ENCODE results near the gene MRAS.

The MRAS gene

GRCh38 chr3:138344754-138345153 is 3.6 kb upstream of the MRAS start:
- DNase-seq: no peak

- DNase-seq: no peak
Measured at GRCh38 chr3:138348754-138349739, 668 bp downstream of the MRAS start.

- no peak for DNase-seq
Measured at GRCh38 chr3:138349926-138350665, 1.7 kb downstream of the MRAS start.

- DNase-seq: no peak
Measured at GRCh38 chr3:138351151-138351550, 2.8 kb downstream of the MRAS start.

GRCh38 chr3:138351916-138352550 is 3.7 kb downstream of the MRAS start:
- no peak for DNase-seq

- DNase-seq: no peak
Measured at GRCh38 chr3:138354376-138354775, 6.0 kb downstream of the MRAS start.

- DNase-seq: no peak
Measured at GRCh38 chr3:138355071-138355470, 6.7 kb downstream of the MRAS start.

DNA sequence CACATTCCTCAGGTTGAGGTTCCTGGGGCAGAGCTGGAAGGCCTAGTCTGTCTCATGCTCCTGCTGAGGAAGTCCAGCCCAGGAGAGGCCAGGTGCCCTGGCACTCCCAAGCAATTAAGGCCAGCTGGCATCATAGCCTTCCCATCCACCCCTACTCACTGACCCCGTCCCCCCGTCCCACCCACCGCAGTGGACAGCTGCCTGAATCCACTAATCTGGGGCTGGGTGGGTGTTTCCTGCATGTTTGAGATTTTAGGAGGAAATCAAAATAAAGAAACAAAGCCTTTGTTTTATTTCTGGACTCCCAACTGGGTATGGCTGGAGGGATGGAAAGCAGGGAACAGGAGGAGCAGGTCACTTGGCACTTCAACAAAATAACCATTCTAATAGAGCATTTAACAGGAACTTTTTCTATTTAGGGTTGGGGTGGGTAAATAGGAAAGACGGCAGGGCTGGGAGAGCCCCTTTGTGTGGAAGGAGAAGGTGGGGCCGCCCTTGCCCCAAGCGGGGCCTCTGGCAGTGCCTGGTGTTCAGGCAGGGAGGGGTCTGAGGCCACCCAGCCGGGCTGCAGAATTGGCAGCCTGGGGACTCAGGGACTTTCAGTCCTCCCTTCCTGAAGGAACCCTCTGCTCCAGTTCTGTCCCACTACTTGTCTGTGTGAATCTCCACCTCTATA is 8.5 kb downstream of the MRAS start:
- no peak for DNase-seq

DNA sequence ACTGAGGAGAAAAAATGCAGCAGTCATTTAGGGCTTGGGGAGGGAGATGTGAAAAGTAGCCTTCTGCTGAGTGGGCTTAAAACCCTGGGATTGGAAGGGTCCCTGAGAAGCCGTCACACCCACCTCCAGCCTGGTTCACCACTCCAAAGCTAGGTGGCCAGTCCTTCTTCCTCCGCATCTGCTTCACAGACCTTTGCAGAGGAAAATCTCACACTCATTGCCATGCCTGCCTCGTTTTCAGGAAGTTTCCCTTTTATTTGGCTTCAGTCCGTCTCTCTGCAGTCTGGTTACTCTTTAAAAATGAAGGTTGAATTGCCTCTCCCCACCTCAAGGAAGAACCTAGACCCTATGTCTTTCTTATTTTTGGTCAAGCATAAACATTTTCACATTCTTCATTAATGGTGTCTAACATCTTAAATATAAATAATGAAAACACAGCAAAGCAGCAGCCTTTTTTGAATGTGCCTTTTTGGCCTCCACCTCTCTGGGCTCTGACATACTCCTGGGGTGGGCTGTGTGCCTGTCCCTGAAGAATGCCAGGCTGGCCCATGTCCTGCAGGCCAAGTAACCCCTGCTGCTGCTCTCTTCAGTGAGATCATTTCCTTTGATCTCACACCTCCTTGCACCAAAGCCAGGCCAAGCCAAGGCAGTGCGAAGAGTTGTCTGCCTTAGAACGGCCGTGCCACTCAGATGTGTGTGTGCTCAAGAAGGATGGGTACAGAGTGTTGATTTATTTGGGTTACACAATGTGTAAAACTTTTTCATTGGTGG is 11.0 kb downstream of the MRAS start:
- no peak for DNase-seq

- no peak for DNase-seq
Measured at GRCh38 chr3:138359919-138360868, 11.8 kb downstream of the MRAS start.

GRCh38 chr3:138360869-138361525 is 12.6 kb downstream of the MRAS start:
- DNase-seq: no peak

- DNase-seq: no peak
Measured at GRCh38 chr3:138361561-138361971, 13.2 kb downstream of the MRAS start.

- no peak for DNase-seq
Measured at GRCh38 chr3:138362538-138362937, 14.2 kb downstream of the MRAS start.

DNA sequence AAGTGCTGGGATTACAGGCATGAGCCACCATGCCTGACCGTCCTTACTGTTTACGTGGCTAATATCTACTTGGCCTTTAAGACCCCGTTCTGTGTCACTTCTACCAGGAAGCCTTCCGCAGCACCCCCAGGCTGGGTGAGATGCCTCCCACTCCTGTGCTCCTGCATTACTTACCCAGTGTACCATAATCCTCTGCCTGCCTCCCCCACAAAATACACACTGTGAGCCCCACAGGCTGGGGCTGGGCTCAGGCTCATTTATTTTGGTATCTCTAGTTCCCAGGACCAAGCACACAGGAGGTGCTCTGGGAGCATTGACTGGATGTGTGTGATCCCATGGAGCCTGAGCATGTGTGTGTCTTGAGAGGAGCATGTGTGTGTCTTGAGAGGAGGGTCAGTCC is 14.9 kb downstream of the MRAS start:
- no peak for DNase-seq

DNA sequence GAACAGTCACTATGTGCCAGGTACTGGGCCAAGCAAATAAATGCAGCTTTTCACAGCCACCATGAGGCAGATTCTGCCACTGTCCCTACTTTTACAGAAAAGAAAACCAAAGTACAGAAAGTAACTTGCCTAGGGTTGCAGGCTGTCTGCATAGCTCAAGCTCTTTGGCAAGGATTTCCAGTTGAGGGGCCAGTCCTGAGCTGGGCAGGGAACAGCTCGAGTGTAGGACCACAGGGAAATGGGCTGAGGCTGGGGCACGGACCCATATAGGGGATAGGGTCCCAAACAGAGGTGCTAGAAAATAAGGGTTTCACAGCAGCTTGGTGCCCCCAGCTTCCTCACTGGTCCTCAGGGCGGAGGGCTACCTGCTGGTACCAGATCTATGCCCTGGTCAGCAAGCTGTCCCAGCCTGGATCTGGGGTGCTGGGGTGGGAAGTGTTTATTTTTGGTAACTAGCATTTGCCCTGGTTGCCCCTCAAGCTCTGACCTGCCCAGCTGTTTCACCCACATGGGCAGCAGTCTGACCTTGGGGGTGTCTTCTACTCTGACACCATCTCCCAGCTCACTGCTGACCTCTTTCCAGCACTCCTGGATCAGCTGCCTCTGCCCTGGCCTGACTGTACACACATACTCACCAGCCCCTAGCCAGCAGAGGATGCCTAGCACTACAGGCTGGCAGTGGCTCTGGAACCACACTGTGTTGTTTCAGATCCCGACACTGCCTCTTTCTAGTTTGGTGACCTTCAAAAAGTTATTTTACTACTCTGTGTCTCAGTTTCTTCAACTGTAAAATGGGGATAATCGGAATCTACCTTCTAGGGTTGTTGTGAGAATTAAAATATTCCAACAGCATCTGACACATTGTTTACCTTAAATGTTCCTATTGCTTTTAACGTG is 16.2 kb downstream of the MRAS start:
- DNase-seq: no peak

DNA sequence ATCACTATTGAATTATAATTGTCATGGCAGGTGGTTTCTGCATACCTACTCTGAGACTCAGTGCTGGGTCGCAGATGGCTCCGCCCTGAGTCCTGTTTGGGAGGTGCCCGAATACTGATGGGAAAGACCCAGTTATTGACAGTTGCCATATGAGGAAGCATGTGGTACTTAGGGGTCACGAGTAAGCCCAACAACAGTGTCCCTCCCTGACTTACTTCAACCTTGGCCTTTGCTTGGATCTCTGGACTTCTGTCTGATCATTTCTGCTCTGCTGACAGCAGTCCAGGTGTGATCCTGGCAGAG is 16.8 kb downstream of the MRAS start:
- no peak for DNase-seq

- no peak for DNase-seq
Measured at GRCh38 chr3:138366006-138366759, 17.8 kb downstream of the MRAS start.

DNA sequence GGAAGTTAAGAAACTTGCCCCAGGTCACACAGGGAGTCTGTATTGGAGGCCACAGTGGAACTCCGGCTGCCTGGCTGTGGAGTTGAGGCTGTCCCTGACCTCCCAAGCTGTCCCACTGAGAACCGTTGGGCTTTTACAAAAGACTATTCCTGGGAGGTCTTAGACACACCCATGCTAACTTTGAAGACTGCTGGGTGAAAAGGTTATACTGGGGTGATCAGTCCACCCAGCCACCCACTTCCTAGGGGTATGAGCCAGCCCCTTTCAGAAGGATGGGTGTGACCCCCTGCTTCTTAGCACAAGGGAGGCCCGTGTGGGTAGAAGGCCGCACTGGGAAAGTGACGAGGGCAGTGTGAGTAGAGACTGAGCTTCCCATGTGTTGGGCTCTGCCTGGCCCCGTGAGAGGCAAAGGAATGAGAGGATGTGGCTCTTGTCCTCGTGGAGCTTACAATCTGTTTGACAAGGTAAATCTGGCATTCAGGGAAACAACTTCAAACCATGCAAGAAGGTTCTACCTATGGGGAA is 19.0 kb downstream of the MRAS start:
- DNase-seq: no peak

Data from NCI-H2029 treated with DMSO at 0.1 percent for 48 hours (cell line).